T-helper 2 cell (primary cell): Measurements from ENCODE around the gene NFIB.

Experiments
- DNase-seq, 5 experiments: peaks; one replicate each; pipeline versions ENCODE4 v3.0.0 to v3.0.0-alpha.2; 2012 to 2022

NFIB gene

DNA sequence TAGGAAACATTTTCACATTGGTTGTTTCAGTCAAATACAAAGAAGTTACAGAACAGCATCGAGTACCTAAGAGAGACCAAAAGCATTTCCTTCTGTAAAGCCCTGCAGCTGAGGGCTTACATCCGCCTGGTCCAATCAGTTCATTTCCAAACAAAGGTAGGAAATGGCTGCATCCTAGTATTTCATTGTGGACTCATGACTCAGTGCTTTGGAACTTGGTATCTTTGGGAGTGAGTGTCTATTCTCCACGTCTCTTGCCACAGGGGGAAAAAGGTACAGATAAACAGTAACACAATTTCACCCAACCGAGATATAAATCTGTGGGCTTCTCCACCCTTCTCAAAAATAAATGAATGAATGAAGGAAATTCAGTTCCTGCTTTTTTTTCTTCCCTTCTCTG lies 75.4 kb downstream of the NFIB start:
- DNase-seq = no peak

DNA sequence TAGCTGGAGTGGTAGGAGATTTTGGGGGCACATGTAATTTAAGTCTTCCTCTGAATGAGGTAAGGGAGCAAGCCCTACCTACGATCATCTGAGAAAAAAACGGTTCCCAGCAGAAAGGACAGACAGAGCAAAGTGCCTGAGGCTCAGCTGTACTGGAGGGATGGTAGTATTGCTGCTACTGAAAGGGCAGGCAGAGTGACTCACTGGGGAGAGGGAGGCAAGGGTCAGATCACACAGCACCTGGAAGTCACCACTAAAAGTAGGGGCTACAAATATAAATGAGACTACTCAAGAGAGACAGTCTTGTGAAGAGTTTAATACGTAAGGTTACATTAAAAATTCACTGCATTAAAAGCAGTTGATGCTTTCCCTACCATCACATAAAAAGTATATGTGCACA lies 75.9 kb downstream of the NFIB start:
- DNase-seq = no peak

DNA sequence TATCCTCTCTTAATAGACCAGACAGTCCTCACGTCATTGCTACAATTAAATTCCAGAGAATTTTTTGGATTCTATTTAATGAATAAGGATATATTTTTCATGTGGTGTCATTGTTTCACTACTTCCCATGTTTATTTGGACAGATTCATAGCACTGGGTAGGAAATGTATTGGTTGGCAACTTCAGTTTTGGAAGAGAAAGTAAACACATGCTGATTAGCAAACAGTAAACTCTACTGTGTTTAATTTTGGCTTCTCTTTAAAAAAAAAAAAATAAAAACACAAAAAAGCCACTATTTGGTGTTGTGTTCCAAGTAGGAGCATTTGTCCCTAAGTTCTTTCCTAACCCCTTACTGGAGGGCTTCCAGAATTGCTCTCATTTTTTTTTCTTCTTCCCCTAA lies 77.3 kb downstream of the NFIB start:
- no peak for DNase-seq

DNA sequence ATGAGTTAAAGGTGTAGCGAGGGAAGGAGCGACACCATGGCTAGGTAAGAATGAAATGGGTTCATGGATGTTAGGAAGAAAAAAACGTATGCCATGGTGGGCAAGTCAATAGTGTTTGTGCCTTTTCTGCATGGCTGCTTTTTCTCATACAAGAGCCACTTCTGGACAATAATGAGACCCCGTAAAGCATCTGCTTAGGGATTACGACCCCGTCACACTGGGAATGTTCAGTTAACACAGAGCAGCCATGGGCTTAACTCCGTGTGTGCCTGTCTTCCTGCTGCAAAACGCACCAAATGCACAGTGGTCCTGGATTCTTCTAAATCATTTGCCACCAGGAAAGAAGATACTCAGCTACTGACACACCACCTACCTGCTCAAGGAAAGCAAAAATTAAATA lies 81.8 kb downstream of the NFIB start:
- DNase-seq = no peak

DNA sequence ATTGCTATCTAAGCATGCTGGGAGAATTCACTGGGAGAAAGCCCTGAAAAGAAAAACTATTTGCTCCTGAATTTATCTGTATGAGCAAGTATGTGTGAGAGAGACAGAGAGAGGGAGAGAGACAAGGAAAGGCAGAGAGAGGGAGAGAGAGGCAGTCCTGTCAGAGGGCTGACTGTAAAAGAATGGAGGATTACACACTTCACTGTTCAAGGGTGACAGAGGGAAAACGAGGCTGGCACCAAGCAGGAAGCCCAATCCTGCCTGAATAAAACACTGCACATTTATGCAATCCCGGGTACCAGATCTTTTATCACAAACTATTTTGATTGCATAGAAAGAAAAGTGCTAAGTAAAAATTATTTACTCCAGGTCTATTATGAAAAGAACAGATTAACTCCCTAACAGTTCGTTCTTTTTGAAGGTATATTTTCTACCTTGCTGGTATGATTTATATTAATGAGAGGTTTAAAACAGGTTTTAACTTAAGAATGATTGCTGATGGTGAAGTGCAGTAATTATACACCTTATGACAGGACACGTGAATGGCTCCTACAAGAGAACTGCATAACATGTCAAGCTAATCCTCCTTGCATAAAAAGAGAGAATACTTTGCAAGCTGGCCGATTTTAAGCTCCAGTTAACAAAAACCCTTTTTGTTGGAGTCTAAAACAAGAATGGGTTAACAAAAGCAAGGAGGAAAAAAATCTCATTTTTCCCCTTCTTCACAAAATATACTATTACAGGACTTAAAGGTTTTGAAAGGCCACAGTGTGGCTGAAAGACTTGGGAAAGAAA lies 82.5 kb downstream of the NFIB start:
- DNase-seq = no peak

DNA sequence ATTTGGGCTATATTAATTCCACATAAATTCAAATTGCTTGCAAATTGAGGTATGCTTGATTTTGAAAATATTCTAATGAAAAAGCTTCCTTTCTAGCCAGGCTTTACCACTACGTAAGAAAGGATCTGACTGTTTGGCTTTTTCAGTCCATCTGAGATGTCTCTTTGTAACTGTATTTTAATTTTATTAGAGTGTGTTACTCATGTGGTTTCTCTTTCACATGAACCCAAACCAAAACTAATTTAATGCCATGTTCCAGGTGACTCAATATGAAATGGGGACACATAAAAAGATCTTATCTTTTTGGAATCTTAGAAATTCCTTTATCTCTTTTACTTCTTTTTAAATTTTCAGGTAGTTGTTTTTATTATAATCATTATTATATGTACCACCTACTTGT lies 85.3 kb downstream of the NFIB start:
- no peak for DNase-seq

DNA sequence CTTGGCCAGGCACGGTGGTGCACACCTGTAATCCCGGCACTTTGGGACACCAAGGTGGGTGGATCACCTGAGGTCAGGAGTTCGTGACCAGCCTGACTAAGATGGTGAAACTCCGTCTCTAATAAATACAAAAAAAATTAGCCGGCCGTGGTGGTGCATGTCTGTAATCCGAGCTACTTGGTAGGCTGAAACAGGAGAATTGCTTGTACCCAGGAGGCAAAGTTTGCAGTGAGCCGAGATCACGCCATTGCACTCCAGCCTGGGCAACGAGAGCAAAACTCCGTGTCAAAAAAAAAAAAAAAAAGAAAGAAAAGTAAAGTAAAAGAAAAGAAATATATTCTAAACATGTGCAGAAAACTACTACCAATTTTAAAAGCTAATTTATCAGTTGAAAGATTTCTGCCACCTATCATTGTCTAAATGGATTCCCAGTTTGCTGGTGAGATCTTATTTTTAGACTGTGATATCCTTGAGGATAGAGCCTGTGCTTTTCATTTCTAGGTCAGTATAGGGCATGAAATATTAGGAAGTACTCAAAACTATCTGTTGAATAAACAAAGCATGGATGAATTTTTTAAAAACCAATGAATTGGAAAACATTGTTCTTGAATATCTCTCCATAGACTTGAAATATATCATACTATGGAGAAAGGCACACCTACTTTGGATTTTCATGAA lies 86.9 kb downstream of the NFIB start:
- no peak for DNase-seq

DNA sequence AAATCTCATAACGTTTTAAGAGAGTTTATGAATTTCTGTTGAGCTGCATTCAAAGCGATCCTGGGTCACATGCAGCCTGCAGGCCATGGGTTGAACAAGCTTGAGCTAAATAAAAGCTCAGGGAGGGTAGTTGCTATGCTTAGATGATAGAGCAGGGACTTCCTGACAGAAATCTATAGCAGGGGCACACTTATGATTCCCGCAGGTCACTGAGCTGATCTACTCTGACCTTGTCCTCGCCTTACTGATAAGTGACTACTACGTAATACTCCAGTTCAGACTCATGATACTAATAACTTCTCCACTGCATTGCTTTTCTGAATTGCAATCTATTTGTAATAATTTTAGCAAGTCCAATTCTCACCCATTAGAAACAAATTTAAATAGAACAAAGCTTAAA lies 90.9 kb downstream of the NFIB start:
- DNase-seq = no peak

DNA sequence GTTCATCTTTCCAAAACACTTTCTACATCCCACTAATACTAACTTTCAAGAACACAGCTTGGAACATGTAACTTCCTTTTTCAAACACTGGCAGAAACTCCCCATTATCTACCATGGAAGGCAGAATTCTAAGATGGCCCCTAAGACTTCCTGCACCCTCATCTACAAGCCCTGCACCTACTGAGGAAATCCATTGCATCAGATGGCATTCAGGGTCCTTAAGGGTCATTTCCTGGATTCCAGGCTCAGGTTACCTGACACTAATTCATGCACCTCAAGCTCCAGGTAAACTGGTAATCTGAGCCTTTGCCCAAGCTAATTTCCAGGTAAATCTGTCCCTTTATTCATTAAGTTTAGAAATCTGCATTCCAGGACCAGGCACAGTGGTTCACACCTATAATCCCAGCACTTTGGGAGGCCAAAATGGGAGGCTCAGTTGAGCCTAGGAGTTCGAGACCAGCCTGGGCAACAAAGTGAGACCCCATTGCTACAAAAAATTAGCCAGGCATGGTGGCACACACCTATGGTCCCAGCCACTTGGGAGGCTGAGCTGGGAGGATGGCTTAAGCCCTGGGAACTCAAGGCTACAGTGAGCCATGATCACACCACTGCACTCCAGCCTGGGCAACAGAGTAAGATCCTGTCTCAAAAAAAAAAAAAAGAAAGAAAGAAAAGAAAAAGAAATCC lies 91.6 kb downstream of the NFIB start:
- no peak for DNase-seq

DNA sequence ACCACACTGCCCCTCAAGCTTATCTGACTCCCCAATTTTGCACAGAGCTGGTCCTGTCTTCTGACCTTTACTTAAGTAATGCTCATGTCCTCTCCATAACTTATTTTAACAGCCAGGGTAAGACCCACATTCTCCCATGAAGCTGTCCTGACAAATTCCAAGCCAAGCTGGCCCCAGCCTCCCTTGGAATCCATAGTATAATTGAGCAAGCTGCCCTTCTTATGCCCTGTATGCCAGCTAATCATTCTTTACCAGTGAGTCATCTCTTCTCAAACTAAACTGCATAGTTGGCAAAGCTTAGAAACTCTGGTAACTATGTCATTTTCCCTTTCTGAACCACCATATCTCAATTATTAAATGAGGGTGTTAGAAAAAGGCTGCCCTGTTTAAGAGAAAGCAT lies 92.4 kb downstream of the NFIB start:
- DNase-seq = no peak

DNA sequence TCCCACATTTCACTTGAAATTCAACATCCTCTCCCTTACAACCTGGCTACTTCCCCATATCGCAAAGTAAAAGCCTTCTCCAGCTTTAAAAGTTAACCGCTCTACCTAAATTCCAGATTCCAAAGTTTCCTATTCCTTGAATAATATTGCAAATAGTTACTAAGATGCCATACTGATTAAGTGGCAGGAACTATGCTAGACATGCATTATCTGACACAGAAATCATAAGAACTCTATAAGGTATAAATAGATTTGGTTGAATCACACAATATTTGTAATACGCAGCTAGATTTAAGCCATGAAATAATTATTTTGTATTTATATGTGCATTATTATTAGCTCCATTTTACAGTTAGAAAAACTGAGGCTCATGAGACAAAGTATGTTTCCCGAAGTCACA lies 92.8 kb downstream of the NFIB start:
- no peak for DNase-seq

DNA sequence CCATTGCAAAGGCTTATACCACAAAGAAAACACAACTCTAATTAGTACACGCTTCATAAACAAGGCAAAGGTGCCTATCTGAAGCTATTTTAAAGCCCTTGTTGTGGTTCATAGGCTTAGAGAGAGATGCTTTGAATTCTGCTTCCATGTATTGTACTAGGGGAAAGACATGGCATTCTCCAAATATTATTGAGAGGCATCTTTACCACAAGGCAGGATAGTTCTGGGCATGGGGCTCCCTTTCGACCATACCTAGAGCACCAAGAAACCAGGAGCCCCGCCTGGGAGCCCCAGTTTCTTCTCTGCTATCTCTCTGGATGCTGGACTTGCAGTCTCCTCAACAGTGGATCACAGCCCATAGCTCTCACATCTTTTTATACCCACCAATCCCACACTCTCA lies 93.7 kb downstream of the NFIB start:
- no peak for DNase-seq

DNA sequence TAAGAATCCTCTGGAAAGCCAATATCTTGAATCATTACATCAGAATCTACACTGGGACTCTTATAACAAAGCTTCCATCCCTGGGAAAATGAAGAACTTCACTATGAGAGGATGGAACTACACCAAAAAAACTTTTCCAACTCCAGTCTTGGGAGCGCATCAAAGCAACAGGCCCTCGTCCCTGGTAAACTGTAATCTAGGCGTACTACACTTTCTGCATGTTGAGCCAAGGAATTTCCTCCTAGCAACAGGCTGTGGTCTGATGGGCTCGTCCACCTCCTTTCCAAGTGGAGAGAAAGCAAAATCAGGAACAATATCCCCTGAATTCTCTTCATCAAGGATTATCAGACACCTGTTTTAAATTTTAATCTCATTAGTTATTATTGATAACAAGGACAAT lies 94.1 kb downstream of the NFIB start:
- no peak for DNase-seq

DNA sequence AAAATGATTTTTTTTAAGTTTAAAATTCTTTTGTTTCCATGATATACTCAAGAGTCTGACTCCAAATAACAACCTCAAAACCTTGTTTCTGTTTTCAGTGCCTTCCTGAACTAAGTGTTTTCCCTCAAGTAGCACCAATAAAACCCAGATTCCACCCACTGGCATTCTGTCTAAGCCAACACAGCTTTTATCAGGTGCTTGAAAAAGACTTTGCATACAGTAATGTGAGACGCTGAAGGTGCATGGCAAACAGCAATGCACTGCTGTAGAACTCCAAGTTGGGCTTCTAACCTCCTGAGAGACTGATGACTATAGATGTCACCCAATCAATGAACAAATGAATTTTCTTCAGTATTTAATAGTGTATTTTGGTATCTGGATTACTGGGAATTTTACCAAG lies 95.7 kb downstream of the NFIB start:
- no peak for DNase-seq

DNA sequence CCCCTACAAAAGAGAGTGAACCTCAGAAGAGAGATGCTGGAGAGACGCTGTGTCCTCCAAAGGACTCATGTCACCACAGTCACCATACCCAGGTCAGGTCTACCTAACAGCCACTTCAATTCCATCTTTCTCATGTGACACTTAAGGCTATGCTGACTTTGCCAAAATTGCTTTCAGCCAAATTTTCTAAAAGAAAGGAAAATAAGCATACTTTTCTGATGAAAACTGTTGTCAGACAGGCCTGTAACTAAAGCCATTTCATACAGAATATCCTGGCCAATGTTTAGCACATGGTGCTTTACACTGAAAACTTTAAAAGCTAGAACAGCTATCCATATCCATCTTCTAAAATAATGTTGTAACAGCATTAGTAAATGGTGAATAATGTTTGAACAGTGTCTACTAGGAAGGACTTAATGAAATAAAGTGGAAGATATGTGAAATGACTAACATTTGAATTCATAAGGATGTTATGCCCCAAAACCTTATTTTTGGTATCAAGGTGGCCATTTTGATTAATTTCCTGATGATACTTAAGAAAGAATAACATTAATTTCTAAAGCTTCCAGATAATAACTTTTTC lies 97.2 kb downstream of the NFIB start:
- DNase-seq = no peak

DNA sequence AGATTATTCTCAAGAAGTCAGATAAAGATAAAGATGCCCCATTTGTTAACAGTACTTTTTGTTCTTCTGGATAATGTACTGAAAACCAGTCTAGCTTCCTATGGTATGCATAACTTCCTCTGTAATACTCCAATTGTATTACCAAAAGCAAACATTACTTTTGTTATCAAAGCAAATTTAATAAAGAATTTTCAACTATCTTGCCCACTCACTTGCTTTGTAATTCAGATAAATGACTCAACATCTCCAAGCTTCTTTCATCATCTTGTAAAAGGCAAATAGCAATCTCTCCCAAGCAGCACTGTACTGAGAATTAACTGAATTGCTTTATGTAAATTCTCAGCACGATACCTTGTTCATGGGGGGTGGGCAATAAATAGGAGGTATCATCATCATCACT lies 98.3 kb downstream of the NFIB start:
- no peak for DNase-seq

DNA sequence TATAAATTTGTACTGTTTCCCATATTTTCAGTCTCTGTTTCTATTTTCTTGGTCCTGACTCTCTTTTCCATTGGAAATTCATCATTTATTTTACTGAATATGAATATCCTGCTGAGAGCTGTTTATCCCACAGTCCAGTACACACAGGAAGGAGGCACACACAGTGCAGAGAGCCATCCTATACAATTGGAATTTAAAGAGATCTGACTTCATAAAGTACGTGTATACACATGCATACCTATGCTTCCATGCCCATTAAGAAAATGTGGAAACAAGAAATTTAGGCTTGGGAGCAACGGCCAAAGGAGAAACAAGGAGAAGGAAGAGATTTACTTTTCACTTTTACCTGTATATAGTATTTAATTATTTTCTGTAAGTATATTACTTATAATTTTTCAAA lies 99.2 kb downstream of the NFIB start:
- no peak for DNase-seq

DNA sequence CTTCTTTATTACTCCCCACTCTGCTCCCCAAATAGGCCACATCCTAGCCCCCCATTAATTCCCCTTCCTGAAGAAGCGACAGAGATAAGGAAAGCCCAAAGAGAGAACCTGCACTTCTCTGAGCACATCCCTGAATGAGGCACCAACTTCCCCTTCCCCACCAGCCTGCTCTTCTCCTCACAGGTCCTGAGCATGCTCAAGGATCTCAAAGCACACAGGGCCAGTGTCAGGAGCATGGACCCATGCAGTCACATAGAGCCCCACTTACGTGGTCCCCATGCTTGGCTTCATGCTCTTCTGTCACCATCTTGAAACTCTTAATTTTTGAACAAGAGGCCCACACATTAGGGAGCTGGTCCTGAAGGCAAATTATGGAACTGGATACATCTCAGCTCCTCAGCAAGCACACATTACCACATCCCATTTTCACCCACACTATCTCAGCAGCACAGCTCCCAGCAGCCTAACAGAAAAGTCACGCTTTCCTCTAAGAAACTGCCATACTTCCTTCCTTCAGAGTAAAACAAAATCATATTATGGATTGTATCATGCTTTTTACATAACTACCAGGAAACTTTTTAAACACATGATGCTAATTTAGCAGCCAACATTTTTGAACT lies 99.8 kb downstream of the NFIB start:
- no peak for DNase-seq

DNA sequence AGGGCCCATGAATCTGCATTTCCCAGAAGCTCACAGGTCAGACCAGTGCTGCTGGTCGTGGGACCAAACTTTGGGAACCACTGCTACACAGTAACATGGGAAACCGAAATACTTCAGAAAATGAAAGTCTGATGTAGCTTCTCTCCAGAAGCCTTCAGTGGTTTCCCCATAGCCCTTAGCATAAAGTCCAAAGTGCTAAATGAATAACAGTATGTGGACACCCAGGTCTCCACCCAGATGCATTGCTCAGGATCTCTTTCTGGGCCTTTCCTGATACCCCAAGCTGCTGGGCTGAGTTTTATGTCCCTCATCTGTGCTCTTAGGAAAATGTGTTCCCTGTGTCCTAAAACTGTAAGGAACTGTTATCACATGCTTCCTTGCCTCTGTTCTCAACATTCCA lies 100.4 kb downstream of the NFIB start:
- DNase-seq = no peak

DNA sequence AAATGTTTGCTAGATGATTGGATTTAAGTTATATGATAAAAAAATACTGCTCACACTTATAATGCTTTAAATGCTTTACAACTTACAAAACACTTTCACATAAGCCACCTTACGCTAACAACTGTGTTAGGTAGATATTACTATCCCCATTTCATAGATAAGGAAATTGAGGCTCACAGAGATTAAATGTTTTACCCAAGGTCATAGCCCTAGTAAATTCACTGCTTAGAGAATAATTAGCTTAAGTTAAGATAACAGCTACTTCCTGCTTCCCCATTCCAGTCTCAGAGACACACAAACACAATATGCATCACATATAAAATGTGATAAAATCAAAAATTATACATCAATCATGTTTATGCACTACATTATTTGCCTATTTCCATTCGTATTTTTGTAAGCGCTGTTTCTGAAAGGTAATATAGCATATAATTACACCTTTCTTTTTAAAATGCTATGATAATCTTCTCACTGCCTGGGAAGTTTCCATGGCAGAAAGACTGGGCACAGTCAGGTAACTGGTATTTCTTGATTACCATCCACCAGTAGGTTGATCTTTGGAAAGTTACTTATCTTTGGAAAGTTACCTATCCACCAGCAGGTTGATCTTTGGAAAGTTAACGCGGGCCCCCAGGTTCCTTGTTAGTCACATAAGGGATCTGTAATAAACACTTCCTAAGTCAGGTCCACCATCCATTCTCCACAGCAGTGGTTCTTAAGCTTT lies 101.1 kb downstream of the NFIB start:
- no peak for DNase-seq

DNA sequence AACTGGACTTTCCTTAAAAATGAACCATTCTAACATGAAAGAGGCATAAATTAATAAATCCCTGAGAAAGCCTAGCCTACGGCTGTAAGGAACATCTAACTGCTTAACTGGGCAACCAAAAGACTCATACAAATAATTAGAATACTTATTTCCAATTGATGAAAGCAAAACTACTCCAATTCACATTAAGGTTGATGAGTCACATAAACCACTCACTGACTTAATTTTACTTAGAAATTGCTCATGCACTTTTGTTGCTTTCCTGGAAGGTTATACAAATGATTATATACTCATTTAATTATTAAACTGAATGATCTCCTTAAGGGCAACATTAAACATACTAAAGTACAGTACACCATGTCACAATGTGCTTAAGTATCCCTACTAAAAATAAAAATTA lies 101.9 kb downstream of the NFIB start:
- DNase-seq = no peak

DNA sequence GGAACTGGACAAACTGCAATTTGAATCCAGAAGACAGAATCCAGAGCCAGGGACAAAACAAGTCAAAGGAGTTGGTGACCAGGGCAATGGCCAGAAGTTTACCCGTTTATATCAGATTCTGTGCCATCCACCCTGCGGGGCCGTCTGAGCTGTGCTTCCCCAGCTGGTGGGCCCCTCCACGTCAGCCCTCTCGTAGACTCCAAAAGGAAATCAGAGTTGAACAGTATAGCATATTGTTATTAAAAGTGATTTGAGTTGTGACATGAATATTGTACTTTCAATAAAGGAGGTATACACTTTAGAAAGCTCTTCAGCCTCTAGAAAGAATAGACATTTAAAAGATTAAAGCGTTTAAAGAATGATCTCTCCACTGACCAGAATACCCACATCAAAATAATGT lies 102.4 kb downstream of the NFIB start:
- DNase-seq = no peak

DNA sequence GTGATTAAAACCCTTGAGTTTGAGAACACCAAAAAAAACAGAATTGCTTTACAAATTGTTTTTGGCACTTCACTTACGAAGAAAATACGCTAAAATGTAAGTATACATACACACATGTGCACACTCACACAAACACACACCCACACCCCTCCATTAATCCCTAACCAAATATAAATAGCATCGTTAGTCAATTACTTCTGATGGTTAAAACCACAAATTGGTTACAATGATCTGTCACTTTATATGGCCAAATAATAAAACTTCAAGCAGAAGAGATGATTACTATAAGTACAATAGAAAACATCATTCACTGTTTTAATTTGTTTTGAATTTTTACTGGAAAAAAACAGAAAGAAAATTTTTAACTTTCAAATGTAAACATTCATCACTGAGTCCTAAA lies 103.5 kb downstream of the NFIB start:
- no peak for DNase-seq
